ENCODE data around the gene CCSER1.

DNA sequence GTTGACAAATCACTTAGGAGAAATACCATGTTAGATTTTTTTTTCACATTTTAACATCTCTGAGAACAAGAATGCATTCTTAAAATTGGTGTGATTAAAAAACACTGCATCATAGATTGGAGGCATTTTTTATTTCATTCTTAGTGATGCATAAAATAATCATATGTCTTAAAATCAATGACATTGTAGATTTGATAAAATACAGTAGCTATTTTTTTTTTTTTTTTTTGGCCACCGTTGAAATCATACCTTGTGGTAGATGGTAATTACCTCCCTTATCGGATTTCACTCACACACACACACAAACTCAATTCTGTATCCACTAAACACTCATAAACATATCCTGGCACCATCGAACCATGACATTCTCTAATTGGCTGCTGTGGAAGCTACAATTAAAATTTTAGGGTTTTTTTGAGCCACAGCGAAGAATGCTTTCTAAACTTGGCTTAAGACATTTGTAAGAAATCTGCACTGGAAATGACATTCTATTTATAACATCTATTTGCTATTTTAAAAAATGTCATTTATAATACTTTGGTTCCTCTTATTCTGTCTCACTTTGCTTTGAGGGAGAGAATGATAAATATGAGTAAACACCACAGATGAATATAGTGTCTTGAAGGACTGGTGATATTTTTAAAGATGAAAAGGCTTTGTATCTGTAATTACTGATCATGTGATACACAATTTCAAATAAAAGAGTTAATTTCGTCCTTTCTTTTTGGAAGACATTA, 60.1 kb downstream of the CCSER1 start:
- no peak for TF ChIP-seq CTCF (conservative IDR thresholded peaks at IDR 0.05)
- no peak for TF ChIP-seq EZH2 (IDR thresholded peaks at IDR 0.05; ENCODE audit: low read depth)

Measured in PC-9 (cell line).